Activated T-cell treated with anti-CD3 and anti-CD28 coated beads, Interleukin-2, amount 50 U/mL, for 72 hours (primary cell): ENCODE measurements around the gene LOXL3. TPM values are rescaled to one million over a fixed set of nuclear protein-coding genes. Genes with fewer than 3 reads are reported as not detected.
A peak's percentile ranks its signal among the peaks of the same experiment; 100 is the strongest.

Experiments used
- ATAC-seq, 2 donors: fragments of 150-1000 bp; cut with Tn5 transposase; replicated peaks in 1 of 2; 2 replicates each; pipeline ENCODE4 v1.10.0; 2021; ENCODE audit warnings: moderate library complexity in 2 of 2, mild to moderate bottlenecking in 1 of 2
- DNase-seq, 2 donors: peaks; one replicate each; pipeline ENCODE4 v3.0.0; 2021 to 2022; ENCODE audit warnings: mixed read lengths in 1 of 2
- H3K27ac Mint-ChIP-seq: one replicate; pipeline ENCODE4 v1.8.0; 2022; ENCODE audit warnings: mild to moderate bottlenecking, moderate library complexity, mixed read lengths
- H3K27me3 Mint-ChIP-seq: one replicate; pipeline ENCODE4 v1.8.0; 2022; ENCODE audit warnings: low read depth, mixed read lengths
- H3K36me3 Mint-ChIP-seq, 2 donors: one replicate each; pipeline ENCODE4 v1.8.0; 2022; ENCODE audit warnings: mixed read lengths in 2 of 2, mild to moderate bottlenecking in 1 of 2; ENCODE audit not compliant: insufficient read depth in 2 of 2
- H3K4me1 Mint-ChIP-seq: one replicate; pipeline ENCODE4 v1.8.0; 2022; ENCODE audit warnings: low read depth, mixed read lengths
- H3K4me3 Mint-ChIP-seq, 2 donors: one replicate each; pipeline ENCODE4 v1.8.0; 2022; ENCODE audit warnings: mild to moderate bottlenecking in 2 of 2, mixed read lengths in 2 of 2, moderate library complexity in 2 of 2
- H3K9me3 Mint-ChIP-seq, 2 donors: one replicate each; pipeline ENCODE4 v1.8.0; 2022; ENCODE audit warnings: mixed read lengths in 2 of 2
- total RNA-seq, 2 donors: library from RNA; stranded (reverse); gene quantifications; one replicate each; pipeline ENCODE4 v1.2.3, GENCODE V29; 2022

The LOXL3 gene
- total RNA-seq, 2 donors from 2014 or later, result 3.1 to 3.6 TPM

DNA sequence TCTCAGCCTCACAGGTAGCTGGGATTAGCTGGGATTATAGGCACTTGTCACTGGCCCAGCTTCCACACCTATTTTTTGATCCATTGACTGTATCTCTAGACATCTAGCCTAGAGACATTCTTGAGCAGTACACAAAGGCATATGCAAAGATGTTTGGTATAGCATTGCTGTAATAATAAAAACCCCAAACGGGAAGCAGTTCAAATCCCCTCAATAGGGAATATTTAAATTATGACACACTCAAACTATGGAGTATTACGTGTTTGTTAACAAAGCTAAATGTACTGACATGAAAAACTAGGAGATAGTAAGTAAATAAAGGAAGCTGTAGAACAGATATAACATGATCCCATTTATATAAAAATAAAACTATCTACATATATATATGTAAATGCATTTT lies 28.4 kb upstream of the LOXL3 start:
- Mint-ChIP-seq H3K9me3 (no peaks in the 10 kb centered on the region), H3K27ac (no peak overlapping the region), H3K27me3 (no peaks in the 10 kb centered on the region), H3K4me3 (no peak overlapping the region), H3K36me3 (no peaks in the 10 kb centered on the region), H3K4me1 (peaks cover 44% of the 10 kb centered on the region)
- no peak for DNase-seq
- no peak for ATAC-seq

DNA sequence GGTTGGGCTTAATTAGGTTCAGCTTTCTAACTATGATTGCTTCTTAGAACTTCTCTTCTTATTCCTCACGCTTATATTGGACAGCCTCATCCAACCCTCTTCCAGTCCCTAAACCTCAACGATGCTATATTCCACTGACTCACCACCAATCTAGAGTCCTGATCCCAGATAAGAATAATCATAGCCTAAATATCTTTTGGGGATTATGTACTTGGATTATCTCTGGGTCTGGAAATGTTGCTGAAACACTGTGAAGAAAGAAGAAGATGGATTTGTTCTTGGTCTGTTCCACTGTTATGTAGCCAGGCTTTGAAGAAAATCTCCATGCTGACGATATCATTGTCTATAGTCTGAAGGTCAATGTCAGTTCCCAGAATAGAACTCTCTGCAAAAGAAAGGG lies 27.7 kb upstream of the LOXL3 start:
- Mint-ChIP-seq H3K9me3 (no peaks in the 10 kb centered on the region), H3K27ac (no peak overlapping the region), H3K4me3 (no peak overlapping the region), H3K4me1 (peaks cover 51% of the 10 kb centered on the region), H3K27me3 (no peaks in the 10 kb centered on the region), H3K36me3 (no peaks in the 10 kb centered on the region)
- DNase-seq, result no peak
- ATAC-seq, result no peak

DNA sequence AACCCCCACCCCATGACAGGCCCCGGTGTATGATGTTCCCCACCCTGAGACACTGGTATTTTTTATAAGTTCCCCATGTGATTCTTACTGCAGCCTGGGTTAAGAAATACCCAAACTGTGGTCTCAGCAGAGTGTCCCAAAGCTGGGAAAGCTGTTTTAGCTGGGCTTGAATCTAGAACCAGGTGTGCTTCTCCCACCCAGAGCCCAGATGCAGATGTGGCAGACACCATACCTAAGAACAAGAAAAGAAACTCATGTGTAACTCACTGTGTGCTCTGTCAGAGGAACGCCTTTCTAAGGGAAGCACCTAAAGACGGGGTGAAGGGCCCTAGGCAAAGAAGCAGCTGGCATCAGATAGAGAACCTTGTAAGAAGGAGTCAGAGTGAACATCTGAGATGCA lies 24.7 kb upstream of the LOXL3 start:
- H3K36me3 Mint-ChIP-seq, result no peaks in the 10 kb centered on the region
- DNase-seq (peak in 1 of 2 donors; percentile 19), ATAC-seq (peak; percentile 48 to 55)
- H3K9me3 Mint-ChIP-seq, result peaks cover 0 to 2% of the 10 kb centered on the region in 2 donors
- H3K4me1 Mint-ChIP-seq, result peaks cover 39% of the 10 kb centered on the region
- no peaks in the 10 kb centered on the region for H3K27me3 Mint-ChIP-seq
- no peak overlapping the region for H3K4me3 Mint-ChIP-seq
- H3K27ac Mint-ChIP-seq, result no peak overlapping the region

DNA sequence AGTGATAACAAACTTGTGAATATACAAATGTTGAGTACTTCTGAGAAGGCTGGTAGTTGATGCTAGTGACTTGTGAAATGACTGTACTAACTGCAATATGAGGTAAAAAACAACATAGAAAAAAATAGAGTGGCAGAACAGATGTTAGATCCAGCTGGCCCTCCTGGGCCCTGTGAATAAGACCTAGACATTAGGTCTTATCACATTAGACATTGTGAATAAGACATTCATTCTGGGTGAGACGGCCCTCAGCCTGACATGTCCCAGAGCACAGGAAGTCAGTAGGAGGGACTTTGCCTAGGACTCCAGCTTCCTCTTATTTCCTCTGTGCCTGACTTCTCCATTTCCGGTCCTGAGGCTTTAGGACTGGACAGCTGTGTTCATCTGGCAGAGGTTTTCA lies 23.7 kb upstream of the LOXL3 start:
- Mint-ChIP-seq H3K9me3 (peaks cover 0 to 2% of the 10 kb centered on the region in 2 donors), H3K27me3 (no peaks in the 10 kb centered on the region), H3K36me3 (no peaks in the 10 kb centered on the region), H3K4me3 (peak overlapping the region; percentile 1 to 19), H3K27ac (no peak overlapping the region), H3K4me1 (peaks cover 37% of the 10 kb centered on the region)
- ATAC-seq (peak; percentile 83 to 85), DNase-seq (peak; percentile 30 to 36)

DNA sequence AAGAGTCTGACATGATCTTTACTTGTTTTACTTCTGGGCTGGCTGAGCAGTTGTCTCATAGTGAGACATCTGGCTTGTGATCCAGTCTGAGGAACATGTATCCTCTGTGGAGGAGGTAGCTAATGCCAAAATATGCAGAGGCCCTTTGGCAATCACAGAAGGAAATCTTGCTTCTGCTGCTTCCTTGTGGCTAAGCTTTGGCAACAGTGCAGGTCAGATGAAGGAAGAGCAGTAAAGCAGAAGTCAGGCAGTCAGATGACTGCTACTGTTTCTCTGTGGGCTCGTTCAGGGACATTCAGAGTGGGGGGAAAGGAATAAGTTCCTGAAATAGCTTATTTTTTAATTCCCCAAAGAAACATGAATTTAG lies 23.1 kb upstream of the LOXL3 start:
- peaks cover 0 to 2% of the 10 kb centered on the region in 2 donors for H3K9me3 Mint-ChIP-seq
- no peaks in the 10 kb centered on the region for H3K27me3 Mint-ChIP-seq
- no peak overlapping the region for H3K4me3 Mint-ChIP-seq
- ATAC-seq, result no peak
- no peak for DNase-seq
- H3K36me3 Mint-ChIP-seq, result no peaks in the 10 kb centered on the region
- H3K27ac Mint-ChIP-seq, result no peak overlapping the region
- peaks cover 37% of the 10 kb centered on the region for H3K4me1 Mint-ChIP-seq

DNA sequence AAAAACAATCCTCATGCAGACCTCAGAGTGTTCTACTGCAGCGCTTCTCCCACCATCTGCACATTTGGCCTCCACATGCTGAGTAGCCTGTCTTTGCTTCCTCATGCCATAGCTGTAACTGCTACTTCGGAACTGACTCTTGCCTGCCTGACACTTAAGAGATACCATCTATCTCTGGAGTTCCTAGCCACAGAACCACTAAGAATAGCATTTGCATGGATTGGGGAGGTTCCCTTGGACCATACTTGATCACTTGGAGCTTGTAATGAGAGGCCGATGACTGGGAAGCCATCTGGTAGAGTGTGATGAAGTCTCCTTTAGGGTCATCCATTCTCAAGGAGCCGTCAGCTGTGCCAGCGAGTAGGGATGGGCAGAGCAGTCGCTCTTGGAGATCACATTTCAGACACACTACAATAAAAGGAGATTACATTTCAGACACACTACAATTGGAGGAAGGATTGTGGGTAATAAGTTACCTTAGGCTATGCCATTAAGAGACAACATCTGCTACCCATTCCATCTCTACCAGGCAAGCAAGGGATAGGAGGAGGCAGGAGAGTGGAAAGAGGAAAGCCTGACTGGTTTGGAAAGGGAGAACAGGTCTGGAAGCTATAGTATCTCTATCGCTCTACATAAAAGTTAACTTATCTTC lies 22.6 kb upstream of the LOXL3 start:
- H3K36me3 Mint-ChIP-seq, result no peaks in the 10 kb centered on the region
- no peak overlapping the region for H3K4me3 Mint-ChIP-seq
- no peak for ATAC-seq
- H3K27me3 Mint-ChIP-seq, result no peaks in the 10 kb centered on the region
- peak overlapping the region; percentile 5 for H3K27ac Mint-ChIP-seq
- peaks cover 0 to 2% of the 10 kb centered on the region in 2 donors for H3K9me3 Mint-ChIP-seq
- H3K4me1 Mint-ChIP-seq, result peaks cover 37% of the 10 kb centered on the region
- DNase-seq, result no peak

DNA sequence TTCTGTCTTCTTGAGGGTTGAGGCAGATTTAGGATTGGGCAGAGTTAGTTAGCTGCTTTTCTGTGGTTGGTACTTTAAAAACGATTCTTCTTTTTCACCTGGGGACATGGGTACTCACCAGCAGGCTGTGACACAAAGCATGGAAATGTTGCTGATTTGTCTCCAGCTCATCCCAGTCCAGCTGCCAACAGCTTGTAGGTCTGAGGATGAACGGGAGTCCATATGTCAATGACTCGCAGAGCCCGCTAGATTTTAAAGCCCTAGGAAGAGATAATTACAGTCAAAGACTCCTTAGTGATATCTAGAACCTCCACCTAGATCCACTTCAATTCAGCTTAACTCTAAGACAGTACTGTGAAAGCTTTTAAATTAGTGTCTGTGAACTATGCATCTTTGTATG lies 21.6 kb upstream of the LOXL3 start:
- Mint-ChIP-seq H3K36me3 (no peaks in the 10 kb centered on the region), H3K27ac (no peak overlapping the region), H3K4me3 (no peak overlapping the region), H3K9me3 (peaks cover 0 to 2% of the 10 kb centered on the region in 2 donors), H3K27me3 (no peaks in the 10 kb centered on the region), H3K4me1 (peaks cover 37% of the 10 kb centered on the region)
- ATAC-seq, result no peak
- no peak for DNase-seq

DNA sequence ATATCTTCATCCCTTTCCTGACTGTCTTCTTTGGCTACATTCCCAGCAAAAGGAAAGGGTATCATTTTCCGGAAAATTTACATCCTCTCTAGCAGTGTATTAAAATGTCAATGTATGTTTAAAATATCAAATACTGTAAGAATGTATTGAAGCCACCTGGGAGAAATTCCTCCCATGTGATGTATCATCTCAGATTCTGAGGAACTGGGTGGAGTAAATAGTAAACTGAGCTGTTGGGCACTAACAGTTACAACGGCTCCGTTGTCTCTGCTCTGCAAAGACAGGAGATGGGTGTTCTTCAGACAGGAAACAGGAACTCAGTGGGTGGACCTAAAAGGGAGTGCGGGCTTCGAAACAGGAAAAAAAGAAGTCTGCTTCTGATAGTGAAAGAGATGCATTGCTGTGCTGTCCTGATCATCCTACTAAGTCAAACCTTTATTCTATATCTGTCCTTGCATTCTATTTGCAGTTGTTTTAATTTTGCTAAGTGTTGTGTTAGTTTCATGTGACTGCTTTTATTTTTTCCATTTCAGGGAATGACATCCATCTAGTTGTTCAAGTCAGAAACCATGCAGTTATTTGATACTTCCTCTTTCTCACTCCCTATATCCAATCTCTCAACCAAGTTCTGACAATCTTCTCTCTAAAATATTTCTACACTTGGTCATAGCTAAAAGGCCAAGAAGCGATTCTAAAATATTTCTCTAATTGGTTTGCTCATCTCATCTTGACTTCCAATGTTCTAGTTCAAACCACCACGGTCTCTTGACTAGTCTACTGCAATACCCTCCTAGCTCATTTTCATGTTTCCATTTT lies 20.2 kb upstream of the LOXL3 start:
- H3K27ac Mint-ChIP-seq, result peak overlapping the region; percentile 43
- no peaks in the 10 kb centered on the region for H3K36me3 Mint-ChIP-seq
- H3K4me3 Mint-ChIP-seq, result peak overlapping the region; percentile 58 to 64
- peaks cover 0 to 2% of the 10 kb centered on the region in 2 donors for H3K9me3 Mint-ChIP-seq
- peaks cover 45% of the 10 kb centered on the region for H3K4me1 Mint-ChIP-seq
- H3K27me3 Mint-ChIP-seq, result no peaks in the 10 kb centered on the region
- ATAC-seq, result peak; percentile 20 to 39
- peak; percentile 13 to 22 for DNase-seq

DNA sequence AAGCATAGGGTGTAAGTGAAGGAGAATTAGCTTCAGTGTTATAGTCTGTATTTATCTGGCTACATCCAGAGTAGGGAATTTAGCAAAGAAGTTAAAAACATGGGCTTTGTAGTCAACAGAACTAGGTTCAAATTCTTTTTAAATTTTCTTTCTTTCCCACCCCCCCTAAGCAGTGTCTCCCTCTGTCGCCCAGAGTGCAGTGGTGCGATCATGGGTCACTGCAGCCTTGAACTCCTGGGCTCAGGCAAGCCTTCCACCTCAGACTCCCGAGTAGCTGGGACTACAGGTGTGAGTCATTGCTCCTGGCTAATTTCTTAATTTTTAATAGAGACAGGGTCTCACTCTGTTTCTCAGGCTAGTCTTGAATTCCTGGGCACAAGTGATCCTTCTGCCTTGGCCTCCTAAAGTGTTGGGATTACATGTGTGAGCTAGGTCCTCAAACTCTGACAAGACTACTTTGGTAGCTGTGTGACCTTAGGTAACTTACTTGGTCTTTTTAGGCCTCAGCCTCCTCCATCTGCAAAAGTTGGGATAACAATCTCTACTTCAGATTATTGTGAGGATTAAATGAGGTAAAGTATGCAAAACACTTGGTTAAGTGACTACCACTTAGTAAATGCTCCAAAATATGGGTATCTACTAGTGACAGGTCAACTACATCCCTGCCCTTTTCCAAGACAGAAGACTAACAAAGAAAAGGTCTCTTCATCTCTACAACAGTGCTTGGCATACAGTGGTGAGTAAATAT lies 18.6 kb upstream of the LOXL3 start:
- ATAC-seq (no peak), DNase-seq (no peak)
- H3K27ac Mint-ChIP-seq, result no peak overlapping the region
- H3K36me3 Mint-ChIP-seq, result no peaks in the 10 kb centered on the region
- H3K4me3 Mint-ChIP-seq, result no peak overlapping the region
- peaks cover 49% of the 10 kb centered on the region for H3K4me1 Mint-ChIP-seq
- H3K9me3 Mint-ChIP-seq, result peaks cover 0 to 2% of the 10 kb centered on the region in 2 donors
- H3K27me3 Mint-ChIP-seq, result no peaks in the 10 kb centered on the region

DNA sequence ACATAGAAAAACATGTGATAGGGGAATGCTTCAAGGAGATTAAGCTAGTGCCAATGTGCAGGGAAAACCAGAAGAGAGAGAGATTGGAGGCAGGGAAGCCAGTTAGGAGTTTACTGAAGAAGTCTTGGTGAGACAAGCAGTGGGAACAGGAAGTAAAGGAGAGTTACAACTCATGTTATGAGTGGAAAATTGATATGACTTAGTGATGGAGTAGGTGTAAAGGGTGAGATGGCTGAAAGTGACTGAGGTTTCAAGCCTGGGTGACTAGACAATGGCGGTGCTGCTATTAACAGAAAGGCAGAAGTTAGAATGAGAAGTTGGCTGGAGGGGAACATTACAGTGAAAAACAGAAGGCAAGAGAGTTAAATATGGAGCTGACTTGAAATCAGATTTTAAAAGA lies 17.3 kb upstream of the LOXL3 start:
- Mint-ChIP-seq H3K4me3 (no peak overlapping the region), H3K9me3 (peaks cover 0 to 2% of the 10 kb centered on the region in 2 donors), H3K36me3 (no peaks in the 10 kb centered on the region), H3K27ac (no peak overlapping the region), H3K4me1 (peaks cover 50% of the 10 kb centered on the region), H3K27me3 (no peaks in the 10 kb centered on the region)
- DNase-seq, result peak; percentile 34 to 37
- peak; percentile 86 to 90 for ATAC-seq

DNA sequence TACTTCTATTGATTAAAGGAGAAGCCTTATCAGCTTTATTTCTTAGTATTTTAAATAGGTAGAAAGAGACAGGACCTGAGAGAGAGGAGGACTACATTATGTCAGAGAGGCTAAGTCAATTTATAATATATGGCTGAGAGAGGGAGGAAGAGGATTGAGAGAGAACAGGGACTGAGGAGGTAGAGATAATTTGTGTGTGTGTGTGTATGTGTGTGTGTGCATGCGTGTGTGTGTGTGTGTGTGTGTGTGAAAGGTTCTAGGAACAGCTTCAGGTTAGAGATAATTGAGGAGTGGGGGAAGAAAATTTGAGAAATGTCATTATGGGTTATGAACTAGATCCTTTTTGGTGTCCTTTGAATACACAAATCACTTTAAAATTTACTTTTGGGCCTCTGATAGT lies 15.9 kb upstream of the LOXL3 start:
- Mint-ChIP-seq H3K4me1 (peaks cover 53% of the 10 kb centered on the region), H3K27me3 (no peaks in the 10 kb centered on the region), H3K4me3 (no peak overlapping the region), H3K36me3 (no peaks in the 10 kb centered on the region), H3K27ac (no peak overlapping the region), H3K9me3 (peaks cover 0 to 1% of the 10 kb centered on the region in 2 donors)
- DNase-seq (no peak), ATAC-seq (no peak)

DNA sequence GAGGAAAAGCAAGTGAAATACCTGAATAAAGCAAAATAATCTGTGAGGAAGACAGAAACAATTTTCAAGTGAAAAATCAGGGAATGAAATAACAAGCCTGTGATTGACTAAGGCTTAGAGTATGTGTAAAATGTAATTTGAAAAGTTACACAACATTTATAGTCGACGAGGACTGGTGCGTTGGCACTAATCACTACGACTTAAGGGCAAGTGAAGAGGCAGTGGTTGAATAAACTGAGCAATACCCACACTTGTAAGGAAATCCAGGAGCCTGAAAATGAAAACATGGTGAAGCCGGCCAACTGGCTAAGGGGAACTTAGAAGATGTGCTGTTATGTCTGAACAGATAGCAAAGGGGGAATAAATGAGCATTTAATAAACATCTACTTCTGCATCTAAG lies 14.1 kb upstream of the LOXL3 start:
- no peak for ATAC-seq
- no peaks in the 10 kb centered on the region for H3K9me3 Mint-ChIP-seq
- H3K4me3 Mint-ChIP-seq, result no peak overlapping the region

DNA sequence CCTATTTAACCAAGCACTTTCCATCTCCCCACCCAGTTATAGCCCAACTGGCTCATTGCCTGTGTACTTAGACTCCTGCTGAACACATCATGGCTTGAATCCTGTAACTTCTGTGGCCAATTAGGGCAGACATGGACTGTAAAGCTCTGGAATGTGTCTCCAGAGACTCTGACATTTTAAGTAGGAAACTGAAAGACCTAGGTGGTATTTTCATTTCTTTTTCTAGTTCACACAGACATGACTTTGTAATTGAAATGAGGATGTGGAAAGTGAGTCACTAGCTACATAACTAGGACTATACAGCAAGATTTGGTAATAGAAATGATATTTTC lies 13.0 kb upstream of the LOXL3 start:
- peak overlapping the region; percentile 16 for H3K27ac Mint-ChIP-seq

More for the DNA sequence above, 14.1 kb upstream of the LOXL3 start:
- Mint-ChIP-seq H3K4me1 (peaks cover 41% of the 10 kb centered on the region), H3K27me3 (peaks cover 11% of the 10 kb centered on the region), H3K36me3 (no peaks in the 10 kb centered on the region), H3K27ac (no peak overlapping the region)
- no peak for DNase-seq

More for the DNA sequence above, 13.0 kb upstream of the LOXL3 start:
- Mint-ChIP-seq H3K9me3 (no peaks in the 10 kb centered on the region), H3K4me3 (peak overlapping the region; percentile 48 to 69), H3K4me1 (peaks cover 51% of the 10 kb centered on the region), H3K27me3 (peaks cover 22% of the 10 kb centered on the region), H3K36me3 (no peaks in the 10 kb centered on the region)
- no peak for DNase-seq
- peak; percentile 51 to 59 for ATAC-seq
